SKM-1 treated with dmso at 0.1 percent for 144 hours (cell line): Measurements from ENCODE around the gene SBNO1.
"Not testable (repeated sequence)": the region's sequence is repeated elsewhere in the genome, so short reads cannot be mapped to it uniquely, and the experiment has no call there.

Experiments
- DNase-seq: peaks from one replicate; lab custom pipeline; 2025; ENCODE audit not compliant: unreplicated experiment; lab: John Stamatoyannopoulos, UW

SBNO1 gene

GRCh38 chr12:123351349-123351748 is 13.3 kb downstream of the SBNO1 start:
- DNase-seq: no peak

- no peak for DNase-seq
These were observed 17.7 kb downstream of the SBNO1 start for GRCh38 chr12:123346946-123347345.

GRCh38 chr12:123344086-123344485 is 20.6 kb downstream of the SBNO1 start:
- DNase-seq: no peak

GRCh38 chr12:123337070-123337469 is 27.6 kb downstream of the SBNO1 start:
- DNase-seq: no peak

GRCh38 chr12:123336530-123336929 is 28.1 kb downstream of the SBNO1 start:
- DNase-seq: no peak

- no peak for DNase-seq
These were observed 29.2 kb downstream of the SBNO1 start for GRCh38 chr12:123335490-123335889.

GRCh38 chr12:123329799-123330198 is 34.8 kb downstream of the SBNO1 start:
- no peak for DNase-seq

GRCh38 chr12:123319826-123320225 is 44.8 kb downstream of the SBNO1 start:
- no peak for DNase-seq

GRCh38 chr12:123319273-123319672 is 45.4 kb downstream of the SBNO1 start:
- DNase-seq: no peak

GRCh38 chr12:123313046-123313445 is 51.6 kb downstream of the SBNO1 start:
- not testable (repeated sequence) for DNase-seq

GRCh38 chr12:123306200-123306599 is 58.4 kb downstream of the SBNO1 start:
- no peak for DNase-seq

- no peak for DNase-seq
These were observed 59.5 kb downstream of the SBNO1 start for GRCh38 chr12:123305136-123305535.

- DNase-seq: no peak
These were observed 71.4 kb downstream of the SBNO1 start for GRCh38 chr12:123293178-123293760.

GRCh38 chr12:123289911-123290310 is 74.7 kb downstream of the SBNO1 start:
- DNase-seq: no peak

GRCh38 chr12:123288751-123289346 is 75.8 kb downstream of the SBNO1 start:
- no peak for DNase-seq

GRCh38 chr12:123286652-123287373 is 77.8 kb downstream of the SBNO1 start:
- DNase-seq: no peak

GRCh38 chr12:123284669-123285068 is 80.0 kb downstream of the SBNO1 start:
- no peak for DNase-seq

GRCh38 chr12:123283461-123283860 is 81.2 kb downstream of the SBNO1 start:
- DNase-seq: no peak

- DNase-seq: no peak
These were observed 82.5 kb downstream of the SBNO1 start for GRCh38 chr12:123282111-123282510.

- DNase-seq: no peak
These were observed 83.7 kb downstream of the SBNO1 start for GRCh38 chr12:123280971-123281370.

- no peak for DNase-seq
These were observed 86.5 kb downstream of the SBNO1 start for GRCh38 chr12:123278101-123278627.

- no peak for DNase-seq
These were observed 91.5 kb downstream of the SBNO1 start for GRCh38 chr12:123273166-123273565.
